GM19025 (cell line): Measurements from ENCODE around the gene PCNT.
"Not testable (repeated sequence)": the region's sequence is repeated elsewhere in the genome, so short reads cannot be mapped to it uniquely, and the experiment has no call there.

Experiments
- ATAC-seq: cut with Tn5 transposase; IDR thresholded peaks from one replicate; pipeline ENCODE4 v1.9.1; 2021; ENCODE audit warnings: mild to moderate bottlenecking, low read depth, moderate library complexity; ENCODE audit not compliant: unreplicated experiment

The PCNT gene

GRCh38 chr21:46465153-46465552 is 141.2 kb downstream of the PCNT start:
- ATAC-seq, result not testable (repeated sequence)

- ATAC-seq, result no peak
Observed at GRCh38 chr21:46465651-46466050, 141.7 kb downstream of the PCNT start.

- no peak for ATAC-seq
Observed at GRCh38 chr21:46468108-46468774, 144.3 kb downstream of the PCNT start.

- no peak for ATAC-seq
Observed at GRCh38 chr21:46469275-46469674, 145.3 kb downstream of the PCNT start.

- no peak for ATAC-seq
Observed at GRCh38 chr21:46471514-46471913, 147.6 kb downstream of the PCNT start.

GRCh38 chr21:46472246-46472645 is 148.3 kb downstream of the PCNT start:
- no peak for ATAC-seq

- ATAC-seq, result no peak
Observed at GRCh38 chr21:46474382-46474781, 150.4 kb downstream of the PCNT start.

GRCh38 chr21:46475296-46475695 is 151.3 kb downstream of the PCNT start:
- no peak for ATAC-seq

GRCh38 chr21:46477765-46478164 is 153.8 kb downstream of the PCNT start:
- no peak for ATAC-seq

- ATAC-seq, result no peak
Observed at GRCh38 chr21:46478910-46479309, 155.0 kb downstream of the PCNT start.

GRCh38 chr21:46480466-46480865 is 156.5 kb downstream of the PCNT start:
- ATAC-seq, result no peak

GRCh38 chr21:46482225-46482845 is 158.4 kb downstream of the PCNT start:
- ATAC-seq, result no peak

- no peak for ATAC-seq
Observed at GRCh38 chr21:46482846-46483231, 158.9 kb downstream of the PCNT start.

GRCh38 chr21:46483300-46484295 is 159.6 kb downstream of the PCNT start:
- ATAC-seq, result no peak

GRCh38 chr21:46486481-46487126 is 162.6 kb downstream of the PCNT start:
- ATAC-seq, result no peak

- ATAC-seq, result no peak
Observed at GRCh38 chr21:46489162-46489663, 165.3 kb downstream of the PCNT start.

GRCh38 chr21:46489800-46490199 is 165.8 kb downstream of the PCNT start:
- no peak for ATAC-seq

GRCh38 chr21:46491553-46491952 is 167.6 kb downstream of the PCNT start:
- no peak for ATAC-seq

GRCh38 chr21:46492851-46493250 is 168.9 kb downstream of the PCNT start:
- no peak for ATAC-seq

- ATAC-seq, result no peak
Observed at GRCh38 chr21:46493828-46494227, 169.9 kb downstream of the PCNT start.
